Breast epithelium (tissue), 3 donors: ENCODE measurements around the gene NEMP1.

ENCODE experiments used
- CTCF ChIP-seq, 3 donors: fragments of 450-650 bp; IDR thresholded peaks; one replicate each; pipeline ENCODE4 v1.5.1; 2016 to 2017; ENCODE audit warnings: antibody characterized with exemption in 3 of 3, mild to moderate bottlenecking in 3 of 3, moderate library complexity in 3 of 3
- POLR2A ChIP-seq: fragments of 450-650 bp; IDR thresholded peaks from one replicate; pipeline ENCODE4 v1.6.1; 2016; ENCODE audit warnings: antibody characterized with exemption, mild to moderate bottlenecking, moderate library complexity
- POLR2AphosphoS5 ChIP-seq, 3 donors: sonication (generic); formaldehyde crosslinking; IDR thresholded peaks; one replicate each; pipeline ENCODE4 v1.6.1; 2017; ENCODE audit warnings: antibody characterized with exemption in 3 of 3

GRCh38 chr12:57016348-57016747, 62.2 kb downstream of the NEMP1 start, which contains the start of gene TAC3:
- TF ChIP-seq CTCF (IDR thresholded peaks at IDR 0.05) (no peak), POLR2A (no peak), POLR2AphosphoS5 (IDR thresholded peaks at IDR 0.05) (no peak)
